Muscle of back (tissue), 11 donors: ENCODE data around the gene MCCD1. TPM values are rescaled to one million over a fixed set of nuclear protein-coding genes. Genes with fewer than 3 reads are reported as not detected.
A peak's percentile ranks its signal among the peaks of the same experiment; 100 is the strongest.

Experiments used
- DNase-seq, 3 donors: peaks; one replicate each; pipeline versions ENCODE4 v3.0.0 to v3.0.0-alpha.2; 2013
- polyA plus RNA-seq, 10 donors: library from polyadenylated mRNA; unstranded; fragments of 120-200 nt; gene quantifications; one replicate each; pipeline ENCODE4 v1.2.1, GENCODE V29; 2013; ENCODE audit not compliant: insufficient read length in 10 of 10

Gene MCCD1
- polyA plus RNA-seq, 10 donors, result not detected

GRCh38 chr6:31569861-31570536 lies 41.2 kb downstream of the MCCD1 start:
- no peak for DNase-seq

GRCh38 chr6:31572041-31572911 lies 43.5 kb downstream of the MCCD1 start, which contains the start of gene LTA:
LTA (plus strand) TSS chr6:31572289; CDS start chr6:31572743, 454 bp downstream.
- DNase-seq, result no peak

- no peak for DNase-seq
Measured at GRCh38 chr6:31573239-31574105, 44.7 kb downstream of the MCCD1 start.

- DNase-seq, result no peak
Measured at GRCh38 chr6:31574106-31575061, 45.6 kb downstream of the MCCD1 start.

- DNase-seq, result peak in 2 of 3 donors; percentile 32 to 48
Measured at GRCh38 chr6:31575335-31575901, 46.7 kb downstream of the MCCD1 start, which contains the start of gene TNF. TNF (plus strand) TSS chr6:31575565; CDS start chr6:31575742, 177 bp downstream.

- no peak for DNase-seq
Measured at GRCh38 chr6:31575952-31576685, 47.4 kb downstream of the MCCD1 start.

GRCh38 chr6:31576897-31577578 lies 48.3 kb downstream of the MCCD1 start:
- no peak for DNase-seq

- no peak for DNase-seq
Measured at GRCh38 chr6:31577579-31577966, 48.8 kb downstream of the MCCD1 start.

GRCh38 chr6:31578184-31579118 lies 49.7 kb downstream of the MCCD1 start:
- no peak for DNase-seq

GRCh38 chr6:31579119-31579505 lies 50.4 kb downstream of the MCCD1 start:
- DNase-seq, result no peak

Other genes starting within 250 kb of the MCCD1 start
- gene HLA-B, start 171.8 kb upstream of the MCCD1 start, polyA plus RNA-seq, result 100 to 1,000 TPM; 114 to 299 (median 141) TPM
- gene MICA, start 125.4 kb upstream of the MCCD1 start, polyA plus RNA-seq, result 10 to 100 TPM in 1 of 10 donors, 1 to 10 TPM in 9; 3.8 to 12.2 (median 7.2) TPM
- 1 to 10 TPM in 5 of 10 donors, under 1 TPM in 5; 0.47 to 1.1 (median 0.99) TPM for gene MICB, start 30.8 kb upstream of the MCCD1 start, polyA plus RNA-seq
- gene DDX39B, start 13.0 kb downstream of the MCCD1 start, polyA plus RNA-seq, result 100 to 1,000 TPM; 292 to 441 (median 367) TPM
- gene ATP6V1G2, start 17.6 kb downstream of the MCCD1 start, polyA plus RNA-seq, result 1 to 10 TPM; 2.5 to 5.9 (median 3.9) TPM
- 10 to 100 TPM; 11.3 to 17.7 (median 14.4) TPM for gene NFKBIL1, start 18.6 kb downstream of the MCCD1 start, polyA plus RNA-seq
- gene LTA, start 43.3 kb downstream of the MCCD1 start, polyA plus RNA-seq, result under 1 TPM in 6 of 10 donors, not detected in 4; 0.12 to 0.91 (median 0.21) TPM
- 1 to 10 TPM in 1 of 10 donors, under 1 TPM in 8, not detected in 1; 0.17 to 3.5 (median 0.29) TPM for gene TNF, start 46.6 kb downstream of the MCCD1 start, polyA plus RNA-seq
- gene LTB, start 53.5 kb downstream of the MCCD1 start, polyA plus RNA-seq, result 10 to 100 TPM in 1 of 10 donors, 1 to 10 TPM in 6, under 1 TPM in 3; 0.67 to 32.2 (median 1.5) TPM
- 10 to 100 TPM in 1 of 10 donors, 1 to 10 TPM in 9; 4.1 to 10.9 (median 6.4) TPM for gene LST1, start 57.3 kb downstream of the MCCD1 start, polyA plus RNA-seq
- under 1 TPM in 4 of 10 donors, not detected in 6; 0.20 to 0.59 (median 0.30) TPM for gene NCR3, start 64.0 kb downstream of the MCCD1 start, polyA plus RNA-seq
- gene AIF1, start 86.3 kb downstream of the MCCD1 start, polyA plus RNA-seq, result 10 to 100 TPM; 15.1 to 35.2 (median 23.0) TPM
- gene PRRC2A, start 91.8 kb downstream of the MCCD1 start, polyA plus RNA-seq, result 100 to 1,000 TPM; 112 to 149 (median 132) TPM
- gene BAG6, start 123.7 kb downstream of the MCCD1 start, polyA plus RNA-seq, result 100 to 1,000 TPM; 177 to 216 (median 198) TPM
- gene APOM, start 126.9 kb downstream of the MCCD1 start, polyA plus RNA-seq, result 1 to 10 TPM; 2.6 to 5.7 (median 4.2) TPM
- 10 to 100 TPM; 11.4 to 16.0 (median 13.4) TPM for gene C6orf47, start 131.8 kb downstream of the MCCD1 start, polyA plus RNA-seq
- gene GPANK1, start 136.0 kb downstream of the MCCD1 start, polyA plus RNA-seq, result 10 to 100 TPM; 10.1 to 16.9 (median 12.2) TPM
- 100 to 1,000 TPM; 118 to 150 (median 138) TPM for gene CSNK2B, start 137.1 kb downstream of the MCCD1 start, polyA plus RNA-seq
- 10 to 100 TPM in 6 of 10 donors, 1 to 10 TPM in 4; 5.6 to 24.0 (median 10.9) TPM for gene LY6G5B, start 141.0 kb downstream of the MCCD1 start, polyA plus RNA-seq
- gene LY6G5C, start 152.1 kb downstream of the MCCD1 start, polyA plus RNA-seq, result 1 to 10 TPM in 9 of 10 donors, under 1 TPM in 1; 0.68 to 5.1 (median 2.4) TPM
- 10 to 100 TPM; 36.3 to 50.0 (median 39.2) TPM for gene ABHD16A, start 174.4 kb downstream of the MCCD1 start, polyA plus RNA-seq
- gene LY6G6F, start 177.9 kb downstream of the MCCD1 start, polyA plus RNA-seq, result under 1 TPM in 3 of 10 donors, not detected in 7; 0.17 to 0.38 (median 0.20) TPM
- 1 to 10 TPM in 1 of 10 donors, under 1 TPM in 5, not detected in 4; 0.42 to 1.1 (median 0.53) TPM for gene LY6G6D, start 186.4 kb downstream of the MCCD1 start, polyA plus RNA-seq
- 1 to 10 TPM in 1 of 10 donors, under 1 TPM in 8, not detected in 1; 0.19 to 1.0 (median 0.38) TPM for gene LY6G6C, start 192.8 kb downstream of the MCCD1 start, polyA plus RNA-seq
- 1 to 10 TPM in 3 of 10 donors, under 1 TPM in 7; 0.52 to 1.8 (median 0.82) TPM for gene MPIG6B, start 194.4 kb downstream of the MCCD1 start, polyA plus RNA-seq
- gene DDAH2, start 200.3 kb downstream of the MCCD1 start, polyA plus RNA-seq, result 100 to 1,000 TPM in 8 of 10 donors, 10 to 100 TPM in 2; 87.3 to 135 (median 109) TPM
- 100 to 1,000 TPM; 114 to 181 (median 138) TPM for gene CLIC1, start 207.6 kb downstream of the MCCD1 start, polyA plus RNA-seq
- gene MSH5, start 211.0 kb downstream of the MCCD1 start, polyA plus RNA-seq, result 10 to 100 TPM in 6 of 10 donors, 1 to 10 TPM in 4; 5.9 to 29.4 (median 13.5) TPM
- 10 to 100 TPM in 1 of 10 donors, 1 to 10 TPM in 9; 2.1 to 10.9 (median 3.0) TPM for gene SAPCD1, start 233.7 kb downstream of the MCCD1 start, polyA plus RNA-seq
- gene VWA7, start 248.4 kb downstream of the MCCD1 start, polyA plus RNA-seq, result 1 to 10 TPM in 9 of 10 donors, under 1 TPM in 1; 0.88 to 3.3 (median 2.3) TPM